PC-9 (cell line): Measurements from ENCODE around the gene CUX1. TPM values are rescaled to one million over a fixed set of nuclear protein-coding genes. Genes with fewer than 3 reads are reported as not detected.

Experiments used
- BruUV-seq: library from RNA; stranded (reverse); fragments of 400-500 nt; replicated peaks from 2 replicates; lab custom pipeline; 2021; lab: Mats Ljungman, UMichigan
- CTCF ChIA-PET: fragments of 300-600 bp; sonication (Branson Sonifier 250); formaldehyde crosslinking; loops from one replicate; lab custom pipeline; 2022; ENCODE audit warnings: antibody characterized with exemption; lab: Charles Lee
- POLR2A ChIA-PET: fragments of 300-600 bp; sonication (Branson Sonifier 250); formaldehyde crosslinking; loops from one replicate; lab custom pipeline; 2022; ENCODE audit warnings: antibody characterized with exemption; ENCODE audit not compliant: unreplicated experiment; lab: Charles Lee
- DNase-seq, 2 experiments: peaks; one replicate each; pipeline versions ENCODE4 v3.0.0 to v3.0.0-alpha.2; 2015 to 2022; ENCODE audit warnings: mixed read lengths in 1 of 2
- H2AFZ ChIP-seq: fragments of 200-600 bp; sonication (generic); 2 replicates; pipeline ENCODE4 v1.8.1; 2017; ENCODE audit warnings: antibody characterized with exemption
- H3F3A ChIP-seq: fragments of 200-600 bp; sonication (generic); 2 replicates; pipeline ENCODE4 v1.8.1; 2017; ENCODE audit warnings: antibody characterized with exemption, mild to moderate bottlenecking, low read depth; ENCODE audit not compliant: insufficient read depth
- H3K27ac ChIP-seq: fragments of 200-600 bp; sonication (generic); 2 replicates; pipeline ENCODE4 v1.6.1; 2016; ENCODE audit warnings: mixed run types
- H3K27me3 ChIP-seq: fragments of 200-600 bp; sonication (generic); 2 replicates; pipeline ENCODE4 v1.6.1; 2016; ENCODE audit warnings: low read depth, mixed run types; ENCODE audit not compliant: insufficient read depth
- H3K36me3 ChIP-seq: fragments of 200-600 bp; sonication (generic); 2 replicates; pipeline ENCODE4 v1.6.1; 2016; ENCODE audit warnings: low read depth, mixed run types
- H3K4me1 ChIP-seq: fragments of 200-600 bp; sonication (generic); replicated peaks from 2 replicates; pipeline ENCODE4 v1.6.1; 2016; ENCODE audit warnings: mixed run types; ENCODE audit not compliant: insufficient read depth
- H3K4me2 ChIP-seq: fragments of 200-600 bp; sonication (generic); 2 replicates; pipeline ENCODE4 v1.6.1; 2017; ENCODE audit warnings: mixed run types
- H3K4me3 ChIP-seq: fragments of 200-600 bp; sonication (generic); 2 replicates; pipeline ENCODE4 v1.6.1; 2016; ENCODE audit warnings: mixed run types
- H3K79me2 ChIP-seq: fragments of 200-600 bp; sonication (generic); 2 replicates; pipeline ENCODE4 v1.6.1; 2017; ENCODE audit warnings: low read depth, mixed run types
- H3K9me2 ChIP-seq: fragments of 200-600 bp; sonication (generic); 2 replicates; pipeline ENCODE4 v1.8.1; 2017; ENCODE audit warnings: mild to moderate bottlenecking; ENCODE audit not compliant: insufficient read depth
- H3K9me3 ChIP-seq: fragments of 200-600 bp; sonication (generic); 2 replicates; pipeline ENCODE4 v1.8.1; 2016; ENCODE audit warnings: low read depth; ENCODE audit not compliant: insufficient read depth
- H4K20me1 ChIP-seq: fragments of 200-600 bp; sonication (generic); 2 replicates; pipeline ENCODE4 v1.8.1; 2017; ENCODE audit not compliant: insufficient read depth
- CTCF ChIP-seq: fragments of 200-600 bp; sonication (generic); conservative IDR thresholded peaks from 2 replicates; pipeline ENCODE4 v1.6.1; 2017; ENCODE audit warnings: mixed run types, antibody characterized with exemption, mild to moderate bottlenecking, moderate library complexity
- EZH2 ChIP-seq: fragments of 200-600 bp; sonication (generic); IDR thresholded peaks from 2 replicates; pipeline ENCODE4 v1.8.0; 2017; ENCODE audit warnings: antibody characterized with exemption, low read depth
- intact Hi-C: fragments of 100-400 bp; cut with micrococcal nuclease; formaldehyde crosslinking; loops from one replicate; pipeline ENCODE4 v1.10.0; 2022; ENCODE audit not compliant: unreplicated experiment
- total RNA-seq: library from RNA; stranded (reverse); gene quantifications from 2 replicates; pipeline ENCODE4 v1.2.3, GENCODE V29; 2021

The CUX1 gene
- total RNA-seq, 1 experiment from 2014 or later = 83.3 TPM

DNA sequence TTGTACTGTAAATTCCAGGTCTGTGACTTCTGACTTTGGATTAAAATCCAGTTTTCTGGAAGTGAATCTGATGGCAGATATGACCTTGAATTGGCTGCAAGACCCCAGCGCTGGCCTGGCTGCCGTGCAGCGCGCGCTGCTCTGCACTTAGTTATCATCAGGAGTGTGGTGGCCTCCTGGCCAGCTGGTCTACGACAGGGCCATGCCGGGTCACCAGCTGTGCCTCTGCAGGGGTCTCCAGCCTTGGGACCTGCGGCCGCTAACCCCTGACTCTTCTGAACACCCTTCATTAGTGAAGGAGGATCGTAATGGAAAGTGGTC, 278.5 kb downstream of the CUX1 start:
- DNase-seq = no peak
- Histone ChIP-seq H3K9me2 (no peaks in the 10 kb centered on the region), H3K36me3 (no peaks in the 10 kb centered on the region), H3K4me3 (no peak overlapping the region), H3K79me2 (no peaks in the 10 kb centered on the region), H3K4me1 (0 out of 2 replicates have a peak, but pooled peaks cover 1% of the 10 kb centered on the region), H3K27ac (no peak overlapping the region), H3K27me3 (no peaks in the 10 kb centered on the region), H4K20me1 (no peaks in the 10 kb centered on the region), H3F3A (no peaks in the 10 kb centered on the region; the same call in 1 of the 2 replicates), H3K4me2 (no peak overlapping the region), H2AFZ (no peak overlapping the region), H3K9me3 (no peaks in the 10 kb centered on the region)
- no TSS peak for BruUV-seq
- TF ChIP-seq CTCF = no peak
- TF ChIP-seq EZH2 = no peak
- CTCF ChIA-PET = no interaction called here
- intact Hi-C loops = no loop called here
- POLR2A ChIA-PET = no interaction called here

DNA sequence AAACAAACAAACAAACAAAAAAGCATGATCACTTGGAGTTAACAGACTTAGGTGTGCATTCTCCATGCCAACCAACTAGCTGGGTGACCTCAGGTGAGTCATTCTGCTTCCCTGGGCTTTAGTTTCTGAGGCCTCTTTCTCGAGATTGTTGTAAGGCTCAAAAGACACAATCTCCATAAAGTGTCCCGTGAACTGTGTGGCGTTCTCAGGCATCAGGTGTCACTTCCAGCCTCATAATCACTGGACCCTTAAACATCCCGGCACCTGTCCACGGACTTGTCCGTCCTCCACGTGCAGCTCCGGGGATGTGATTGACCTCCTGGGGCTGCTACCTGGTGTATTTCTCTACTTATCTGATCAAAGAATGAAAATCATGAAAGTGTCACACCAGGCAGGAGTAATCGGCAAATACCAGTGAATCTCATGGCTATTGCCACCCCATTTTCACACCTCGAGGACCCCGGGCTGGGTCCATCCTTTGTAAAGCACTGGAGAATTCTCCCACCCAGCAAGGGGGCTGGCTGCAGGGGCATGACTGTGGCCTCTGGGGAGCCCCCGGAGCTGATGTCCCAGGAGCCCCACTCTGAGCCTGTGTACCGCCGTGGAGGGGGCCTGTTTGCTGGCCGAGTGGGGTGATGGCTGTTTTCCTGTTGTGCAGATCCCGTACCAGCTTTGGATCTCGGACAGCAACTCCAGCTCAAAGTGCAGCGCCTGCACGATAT, 279.4 kb downstream of the CUX1 start:
- H4K20me1 ChIP-seq = no peaks in the 10 kb centered on the region
- H3K4me1 ChIP-seq = 0 out of 2 replicates have a peak, but pooled peaks cover 6% of the 10 kb centered on the region
- no peak overlapping the region for H2AFZ ChIP-seq
- H3K27me3 ChIP-seq = no peaks in the 10 kb centered on the region
- intact Hi-C loops = no loop called here
- no peaks in the 10 kb centered on the region for H3K9me3 ChIP-seq
- H3K36me3 ChIP-seq = no peaks in the 10 kb centered on the region
- peak in 1 of 2 experiments; percentile 29 for DNase-seq
- no peak overlapping the region for H3K27ac ChIP-seq
- H3K9me2 ChIP-seq = no peaks in the 10 kb centered on the region
- no peak overlapping the region for H3K4me2 ChIP-seq
- no peak overlapping the region for H3K4me3 ChIP-seq
- ChIA-PET POLR2A (no interaction called here), CTCF (no interaction called here)
- H3F3A ChIP-seq = no peaks in the 10 kb centered on the region; the same call in 1 of the 2 replicates
- BruUV-seq = no TSS peak
- H3K79me2 ChIP-seq = no peaks in the 10 kb centered on the region
- no peak for TF ChIP-seq EZH2

DNA sequence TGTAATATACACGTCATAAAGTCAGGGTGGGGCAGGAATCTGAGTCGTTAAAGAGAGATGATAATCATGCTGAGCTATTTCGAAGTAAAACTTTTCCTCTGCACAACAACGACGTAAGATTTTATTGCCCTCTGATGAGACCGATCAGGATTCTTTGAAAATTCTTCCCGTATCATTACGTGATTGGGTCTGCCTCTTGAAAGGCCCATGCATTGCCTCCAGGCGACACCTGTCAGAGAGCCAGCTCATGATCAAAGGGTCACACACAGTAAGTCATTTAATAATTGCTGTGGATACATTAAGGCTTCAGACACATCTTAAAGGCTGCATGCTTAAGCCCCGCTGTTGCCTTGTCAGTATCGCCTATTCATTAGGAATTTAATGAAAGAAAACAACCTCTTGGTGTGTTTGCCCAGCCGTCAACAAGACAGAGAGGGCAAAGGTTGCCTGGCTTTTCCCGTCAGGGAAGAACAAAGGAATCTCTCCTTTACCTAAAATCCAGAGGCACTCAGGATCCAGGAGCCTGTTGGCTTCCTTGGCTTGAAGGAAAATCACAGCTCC, 280.3 kb downstream of the CUX1 start:
- Histone ChIP-seq H3K27me3 (no peaks in the 10 kb centered on the region), H3K9me2 (no peaks in the 10 kb centered on the region), H3K27ac (no peak overlapping the region), H3K4me2 (no peak overlapping the region), H3K4me3 (no peak overlapping the region), H3K36me3 (no peaks in the 10 kb centered on the region), H3K9me3 (no peaks in the 10 kb centered on the region), H3K4me1 (0 out of 2 replicates have a peak, but pooled peaks cover 6% of the 10 kb centered on the region), H4K20me1 (no peaks in the 10 kb centered on the region), H3F3A (no peaks in the 10 kb centered on the region; the same call in 1 of the 2 replicates), H3K79me2 (no peaks in the 10 kb centered on the region), H2AFZ (no peak overlapping the region)
- no peak for DNase-seq
- TF ChIP-seq EZH2 = no peak
- no peak for TF ChIP-seq CTCF
- intact Hi-C loops = no loop called here
- POLR2A ChIA-PET = no interaction called here
- CTCF ChIA-PET = interaction anchor here (0.6 kb wide), 1 partner anchor 116 kb away, joined by 3 read pairs; no protein-coding TSS in a partner anchor
- no TSS peak for BruUV-seq
